Measurements from ENCODE around the gene ELOF1. TPM values are rescaled to one million over a fixed set of nuclear protein-coding genes. Genes with fewer than 3 reads are reported as not detected.

Gene ELOF1
- total and polyA plus RNA-seq, 2 of the 13 experiments (the other 11 are each of a cell fraction or from before 2014, with no cell fraction given), result 14.5 to 43.2 TPM

- no peak for TF ChIP-seq ZNF761 (CRISPR knock-in tag; conservative IDR thresholded peaks at IDR 0.05)
- TF ChIP-seq SCMH1 (CRISPR knock-in tag; IDR thresholded peaks at IDR 0.05; ENCODE audit: borderline replicate concordance), result no peak
- TF ChIP-seq ZNF687 (CRISPR knock-in tag; IDR thresholded peaks at IDR 0.05), result peak; percentile 70
- 0 out of 2 replicates have a peak, but pooled peaks have one; percentile 55 for TF ChIP-seq ZNF232 (CRISPR knock-in tag; IDR thresholded peaks at IDR 0.05; ENCODE audit: borderline replicate concordance)
- TF ChIP-seq SMARCC2 (IDR thresholded peaks at IDR 0.05), result 0 out of 2 replicates have a peak, but pooled peaks have one; percentile 24
- TF ChIP-seq ZNF331 (CRISPR knock-in tag; IDR thresholded peaks at IDR 0.05), result peak; percentile 17; the same call in 1 of the 2 replicates
- TF ChIP-seq NPAS2 (CRISPR knock-in tag; IDR thresholded peaks at IDR 0.05; ENCODE audit: borderline replicate concordance), result no peak
- peak; percentile 22; the same call in 1 of the 2 replicates for TF ChIP-seq HDAC2 (CRISPR knock-in tag; IDR thresholded peaks at IDR 0.05)
- TF ChIP-seq TFDP2 (CRISPR knock-in tag; IDR thresholded peaks at IDR 0.05), result peak; percentile 35; the same call in 1 of the 2 replicates
- TF ChIP-seq ZNF83 (CRISPR knock-in tag; IDR thresholded peaks at IDR 0.05; ENCODE audit: borderline replicate concordance), result 0 out of 2 replicates have a peak, but pooled peaks have one; percentile 30
- peak; percentile 71 for TF ChIP-seq THAP11 (CRISPR knock-in tag; IDR thresholded peaks at IDR 0.05)
- TF ChIP-seq MTA3 (CRISPR knock-in tag; IDR thresholded peaks at IDR 0.05), result no peak
- peak; percentile 46; the same call in 1 of the 2 replicates for TF ChIP-seq ATF1 (CRISPR knock-in tag; IDR thresholded peaks at IDR 0.05)
- TF ChIP-seq SOX5 (CRISPR knock-in tag; IDR thresholded peaks at IDR 0.05; ENCODE audit: borderline replicate concordance), result peak; percentile 31; the same call in 1 of the 2 replicates
- no peak for TF ChIP-seq HNF1B (CRISPR knock-in tag; IDR thresholded peaks at IDR 0.05)
- no peak for TF ChIP-seq THYN1 (CRISPR knock-in tag; IDR thresholded peaks at IDR 0.05; ENCODE audit: borderline replicate concordance, low read depth)
- TF ChIP-seq ZBTB7A (CRISPR knock-in tag; IDR thresholded peaks at IDR 0.05), result no peak
- TF ChIP-seq NFKBIZ (CRISPR knock-in tag; IDR thresholded peaks at IDR 0.05), result peak; percentile 65; the same call in 1 of the 2 replicates
- TF ChIP-seq ZFY (CRISPR knock-in tag; IDR thresholded peaks at IDR 0.05), result peak; percentile 11; the same call in 1 of the 2 replicates
- TF ChIP-seq ISL2 (CRISPR knock-in tag; IDR thresholded peaks at IDR 0.05), result 0 out of 2 replicates have a peak, but pooled peaks have one; percentile 19
- peak; percentile 97 for TF ChIP-seq ZNF768 (CRISPR knock-in tag; IDR thresholded peaks at IDR 0.05)
- peak; percentile 80 for TF ChIP-seq RAD21 (CRISPR knock-in tag; IDR thresholded peaks at IDR 0.05)
- TF ChIP-seq CHD4 (IDR thresholded peaks at IDR 0.05; ENCODE audit: borderline replicate concordance, low read length), result peak; percentile 90; the same call in 1 of the 2 replicates
- TF ChIP-seq POGZ (CRISPR knock-in tag; IDR thresholded peaks at IDR 0.05), result peak; percentile 39; the same call in 1 of the 2 replicates
These were observed 23.0 kb downstream of the ELOF1 start (continued) for GRCh38 chr19:11535792-11536595.
